Measurements from ENCODE around the gene SLC22A12. TPM values are rescaled to one million over a fixed set of nuclear protein-coding genes. Genes with fewer than 3 reads are reported as not detected.
"Not testable (repeated sequence)": the region's sequence is repeated elsewhere in the genome, so short reads cannot be mapped to it uniquely, and the experiment has no call there.

The SLC22A12 gene
- total RNA-seq, 1 donor from 2014 or later = not detected

DNA sequence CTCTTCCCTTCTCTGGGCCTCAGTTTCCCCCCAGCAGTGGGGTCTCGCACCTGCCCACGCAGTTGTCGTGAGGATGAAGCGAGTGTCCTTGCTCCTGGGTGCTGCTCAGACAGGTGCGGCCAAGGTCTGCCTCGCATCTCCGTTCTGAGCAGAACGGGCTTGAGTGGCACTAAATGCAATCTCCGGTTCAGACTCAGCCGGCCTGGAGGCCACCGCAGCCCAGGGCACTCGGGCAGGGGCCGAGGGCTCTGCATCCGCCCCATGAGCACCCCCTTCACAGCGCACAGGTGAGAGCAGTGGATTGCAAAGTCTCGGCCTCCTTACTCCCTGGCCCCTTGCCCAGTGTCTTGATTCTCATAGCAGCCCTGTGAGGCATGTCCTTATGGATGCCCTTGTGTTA is 30.1 kb upstream of the SLC22A12 start:
- TF ChIP-seq, protein P1, sequence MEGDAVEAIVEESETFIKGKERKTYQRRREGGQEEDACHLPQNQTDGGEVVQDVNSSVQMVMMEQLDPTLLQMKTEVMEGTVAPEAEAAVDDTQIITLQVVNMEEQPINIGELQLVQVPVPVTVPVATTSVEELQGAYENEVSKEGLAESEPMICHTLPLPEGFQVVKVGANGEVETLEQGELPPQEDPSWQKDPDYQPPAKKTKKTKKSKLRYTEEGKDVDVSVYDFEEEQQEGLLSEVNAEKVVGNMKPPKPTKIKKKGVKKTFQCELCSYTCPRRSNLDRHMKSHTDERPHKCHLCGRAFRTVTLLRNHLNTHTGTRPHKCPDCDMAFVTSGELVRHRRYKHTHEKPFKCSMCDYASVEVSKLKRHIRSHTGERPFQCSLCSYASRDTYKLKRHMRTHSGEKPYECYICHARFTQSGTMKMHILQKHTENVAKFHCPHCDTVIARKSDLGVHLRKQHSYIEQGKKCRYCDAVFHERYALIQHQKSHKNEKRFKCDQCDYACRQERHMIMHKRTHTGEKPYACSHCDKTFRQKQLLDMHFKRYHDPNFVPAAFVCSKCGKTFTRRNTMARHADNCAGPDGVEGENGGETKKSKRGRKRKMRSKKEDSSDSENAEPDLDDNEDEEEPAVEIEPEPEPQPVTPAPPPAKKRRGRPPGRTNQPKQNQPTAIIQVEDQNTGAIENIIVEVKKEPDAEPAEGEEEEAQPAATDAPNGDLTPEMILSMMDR (conservative IDR thresholded peaks at IDR 0.05) = no peak
- DNase-seq (ENCODE audit: low read depth, low spot score) = no peak
- Mint-ChIP-seq H3K4me3 (no peak overlapping the region), H3K27ac (ENCODE audit: unreplicated experiment) (peak overlapping the region; percentile 93), H3K9me3 (no peaks in the 10 kb centered on the region), H3K36me3 (ENCODE audit: low read depth) (no peaks in the 10 kb centered on the region), H3K27me3 (ENCODE audit: low read depth) (no peaks in the 10 kb centered on the region), H3K4me1 (peaks cover 24% of the 10 kb centered on the region)

DNA sequence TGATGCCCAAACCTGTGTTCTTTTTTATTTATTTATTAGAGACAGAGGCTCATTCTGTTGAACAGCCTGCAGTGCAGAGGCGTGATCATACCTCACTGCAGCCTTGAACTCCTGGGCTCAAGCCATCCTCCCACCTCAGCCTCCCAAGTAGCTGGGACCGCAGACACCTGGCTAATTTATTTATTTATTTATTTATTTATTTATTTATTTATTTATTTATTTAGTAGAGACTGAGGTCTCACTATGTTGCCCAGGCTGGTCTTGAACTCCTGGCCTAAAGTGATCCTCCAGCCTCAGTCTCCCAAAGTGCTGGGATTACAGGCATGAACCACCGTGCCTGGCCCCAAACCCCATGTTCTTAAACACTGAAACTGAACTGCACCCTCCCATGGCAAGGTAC is 29.6 kb upstream of the SLC22A12 start:
- H3K4me1 Mint-ChIP-seq = peaks cover 29% of the 10 kb centered on the region
- H3K4me3 Mint-ChIP-seq; H3K27ac Mint-ChIP-seq (ENCODE audit: unreplicated experiment): not testable (repeated sequence)

DNA sequence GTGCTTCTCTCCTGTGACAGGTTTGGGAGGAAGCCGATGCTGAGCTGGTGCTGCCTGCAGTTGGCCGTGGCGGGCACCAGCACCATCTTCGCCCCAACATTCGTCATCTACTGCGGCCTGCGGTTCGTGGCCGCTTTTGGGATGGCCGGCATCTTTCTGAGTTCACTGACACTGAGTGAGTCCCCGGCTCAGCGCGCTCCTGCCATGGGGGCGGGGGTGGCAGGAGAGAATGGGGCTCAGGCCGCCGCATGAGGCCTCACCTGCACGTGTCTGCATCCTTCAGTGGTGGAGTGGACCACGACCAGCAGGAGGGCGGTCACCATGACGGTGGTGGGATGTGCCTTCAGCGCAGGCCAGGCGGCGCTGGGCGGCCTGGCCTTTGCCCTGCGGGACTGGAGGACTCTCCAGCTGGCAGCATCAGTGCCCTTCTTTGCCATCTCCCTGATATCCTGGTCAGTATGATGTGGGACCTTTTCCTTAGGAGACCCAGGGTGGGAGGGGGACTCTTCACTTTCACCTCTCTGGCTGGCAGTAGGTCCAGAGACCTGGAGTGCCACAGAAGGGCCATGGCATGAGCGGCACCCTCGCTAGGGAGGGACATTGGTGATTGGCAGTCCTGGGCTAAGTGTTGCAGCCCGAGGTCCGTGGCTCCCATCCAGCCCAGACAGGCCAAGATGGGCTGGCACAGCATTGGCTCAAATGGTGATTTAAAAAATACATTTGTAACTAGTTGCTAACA is 28.9 kb upstream of the SLC22A12 start:
- Mint-ChIP-seq H3K9me3 (no peaks in the 10 kb centered on the region), H3K27me3 (ENCODE audit: low read depth) (no peaks in the 10 kb centered on the region), H3K27ac (ENCODE audit: unreplicated experiment) (no peak overlapping the region), H3K4me1 (peaks cover 32% of the 10 kb centered on the region), H3K4me3 (no peak overlapping the region), H3K36me3 (ENCODE audit: low read depth) (no peaks in the 10 kb centered on the region)
- DNase-seq (ENCODE audit: low read depth, low spot score) = no peak
- TF ChIP-seq, protein P1 (conservative IDR thresholded peaks at IDR 0.05) = no peak

More for the DNA sequence above, 29.6 kb upstream of the SLC22A12 start:
- not testable (repeated sequence) for DNase-seq (ENCODE audit: low read depth, low spot score); H3K27me3 Mint-ChIP-seq (ENCODE audit: low read depth); H3K9me3 Mint-ChIP-seq; H3K36me3 Mint-ChIP-seq (ENCODE audit: low read depth)

DNA sequence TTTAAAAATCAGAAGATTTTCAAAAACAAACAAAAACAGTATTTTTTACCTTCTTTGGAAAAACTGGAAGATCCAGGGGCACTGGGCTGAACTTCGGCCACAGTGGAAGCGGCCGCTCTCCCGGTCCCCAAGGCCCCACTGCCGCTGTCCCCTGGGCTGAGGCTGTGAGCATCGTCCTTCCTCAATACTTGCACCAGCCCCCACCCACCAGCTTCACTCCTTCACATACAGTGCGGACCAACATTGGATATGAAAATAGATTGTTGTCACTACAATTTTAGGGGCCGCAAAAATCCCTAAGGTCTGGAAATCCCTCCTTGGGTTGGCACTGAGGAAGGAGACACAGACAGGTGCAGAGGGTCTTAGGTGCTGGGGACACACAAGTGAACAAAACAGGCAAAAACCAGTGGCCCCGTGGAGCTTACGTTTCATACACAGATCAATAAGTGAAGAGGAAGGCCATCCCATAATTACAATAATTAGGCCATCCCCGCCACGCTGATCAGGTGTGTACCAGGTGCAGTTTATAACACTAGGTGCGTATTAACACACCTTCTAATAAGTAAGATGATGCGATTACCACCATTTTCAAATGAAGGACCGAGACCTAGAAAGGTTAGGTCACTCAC is 28.2 kb upstream of the SLC22A12 start:
- Mint-ChIP-seq H3K27me3 (ENCODE audit: low read depth) (no peaks in the 10 kb centered on the region), H3K4me1 (peaks cover 35% of the 10 kb centered on the region), H3K9me3 (no peaks in the 10 kb centered on the region)

DNA sequence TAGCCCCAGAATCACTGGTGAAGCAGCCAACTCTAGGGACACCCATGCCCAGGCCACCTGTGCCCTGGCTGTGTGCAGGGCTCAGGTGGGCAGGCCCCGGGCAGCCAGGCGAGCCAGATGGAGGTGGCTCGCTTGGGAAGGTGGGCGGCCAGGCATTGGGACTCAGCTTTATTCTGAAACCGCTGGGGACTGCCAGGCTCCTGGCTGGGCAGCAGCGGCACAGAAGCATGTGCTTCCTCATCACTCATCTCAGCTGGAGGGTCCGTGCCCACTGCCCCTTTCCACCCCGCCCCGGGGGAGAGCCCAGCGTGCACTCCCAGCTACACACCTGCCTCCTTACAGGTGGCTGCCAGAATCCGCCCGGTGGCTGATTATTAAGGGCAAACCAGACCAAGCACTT is 27.1 kb upstream of the SLC22A12 start:
- H3K36me3 Mint-ChIP-seq (ENCODE audit: low read depth) = no peaks in the 10 kb centered on the region
- H3K4me3 Mint-ChIP-seq = no peak overlapping the region
- H3K9me3 Mint-ChIP-seq = no peaks in the 10 kb centered on the region
- H3K27me3 Mint-ChIP-seq (ENCODE audit: low read depth) = no peaks in the 10 kb centered on the region
- TF ChIP-seq, protein P1 (conservative IDR thresholded peaks at IDR 0.05) = no peak
- no peak overlapping the region for H3K27ac Mint-ChIP-seq (ENCODE audit: unreplicated experiment)
- no peak for DNase-seq (ENCODE audit: low read depth, low spot score)
- H3K4me1 Mint-ChIP-seq = peaks cover 35% of the 10 kb centered on the region

More for the DNA sequence above, 28.2 kb upstream of the SLC22A12 start:
- no peak overlapping the region for H3K27ac Mint-ChIP-seq (ENCODE audit: unreplicated experiment)
- H3K36me3 Mint-ChIP-seq (ENCODE audit: low read depth) = no peaks in the 10 kb centered on the region
- no peak overlapping the region for H3K4me3 Mint-ChIP-seq
- DNase-seq (ENCODE audit: low read depth, low spot score) = no peak
- TF ChIP-seq, protein P1 (conservative IDR thresholded peaks at IDR 0.05) = no peak

DNA sequence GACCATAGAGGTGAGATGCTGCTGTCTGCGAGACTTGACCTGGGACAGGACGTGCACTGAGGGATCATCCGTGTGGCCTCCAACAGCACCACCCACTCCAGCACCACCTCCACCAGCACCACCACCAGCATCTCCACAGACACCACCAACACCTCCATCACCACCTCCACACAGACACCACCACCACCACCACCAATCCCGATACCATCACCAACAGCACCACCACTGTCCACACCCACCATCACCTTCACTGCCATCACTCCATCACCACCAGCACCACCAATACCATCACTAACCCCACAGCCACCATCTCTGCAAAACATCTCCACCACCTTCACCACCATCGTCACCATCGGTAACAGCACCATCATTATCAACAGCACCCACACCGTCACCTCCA is 26.6 kb upstream of the SLC22A12 start:
- Mint-ChIP-seq H3K36me3 (ENCODE audit: low read depth) (no peaks in the 10 kb centered on the region), H3K27ac (ENCODE audit: unreplicated experiment) (no peak overlapping the region), H3K27me3 (ENCODE audit: low read depth) (no peaks in the 10 kb centered on the region), H3K4me1 (peaks cover 35% of the 10 kb centered on the region), H3K4me3 (no peak overlapping the region), H3K9me3 (no peaks in the 10 kb centered on the region)
- DNase-seq (ENCODE audit: low read depth, low spot score) = no peak
- TF ChIP-seq, protein P1 (conservative IDR thresholded peaks at IDR 0.05) = no peak
